Lung (tissue), 13 donors: Measurements from ENCODE around the gene GAA. TPM values are rescaled to one million over a fixed set of nuclear protein-coding genes. Genes with fewer than 3 reads are reported as not detected.

Source experiments
- ATAC-seq: fragments of 200-7000 bp; cut with Tn5 transposase; one replicate; pipeline ENCODE4 v1.9.1; 2020; ENCODE audit warnings: moderate number of reproducible peaks; ENCODE audit not compliant: insufficient read depth, low FRiP score
- DNase-seq, 3 donors: peaks; one replicate each; pipeline ENCODE4 v3.0.0-alpha.2; 2013 to 2017
- H3K27ac ChIP-seq, 2 donors: one replicate each; pipeline ENCODE4 v1.5.1; 2013; ENCODE audit warnings: mild to moderate bottlenecking in 2 of 2, moderate library complexity in 2 of 2, control low read depth in 1 of 2, inconsistent platforms in 1 of 2, low read depth in 1 of 2, low read length in 1 of 2
- H3K27me3 ChIP-seq, 3 donors: one replicate each; pipeline ENCODE4 v1.5.1; 2013; ENCODE audit warnings: low read length in 2 of 3; ENCODE audit not compliant: control insufficient read depth in 3 of 3, insufficient read depth in 3 of 3
- H3K36me3 ChIP-seq, 4 donors: one replicate each; pipeline ENCODE4 v1.5.1; 2013; ENCODE audit warnings: low read length in 4 of 4, mild to moderate bottlenecking in 1 of 4, moderate library complexity in 1 of 4; ENCODE audit not compliant: control insufficient read depth in 4 of 4, insufficient read depth in 4 of 4
- H3K4me1 ChIP-seq, 5 donors: one replicate each; pipeline ENCODE4 v1.5.1; 2013; ENCODE audit warnings: low read length in 5 of 5, mild to moderate bottlenecking in 2 of 5, moderate library complexity in 1 of 5; ENCODE audit not compliant: control insufficient read depth in 5 of 5, insufficient read depth in 5 of 5
- H3K4me3 ChIP-seq: one replicate; pipeline ENCODE4 v1.5.1; 2013; ENCODE audit warnings: mild to moderate bottlenecking, control low read depth, moderate library complexity
- H3K9ac ChIP-seq, 2 donors: one replicate each; pipeline ENCODE4 v1.5.1; 2013; ENCODE audit warnings: low read length in 2 of 2, control low read depth in 1 of 2; ENCODE audit not compliant: insufficient read depth in 1 of 2
- H3K9me3 ChIP-seq, 4 donors: one replicate each; pipeline ENCODE4 v1.5.1; 2013; ENCODE audit warnings: low read length in 3 of 4, mild to moderate bottlenecking in 1 of 4, moderate library complexity in 1 of 4; ENCODE audit not compliant: control insufficient read depth in 4 of 4, insufficient read depth in 3 of 4
- CTCF ChIP-seq: IDR thresholded peaks from 2 replicates; pipeline ENCODE4 v1.5.1; 2012; ENCODE audit warnings: mild to moderate bottlenecking; ENCODE audit errors: control extremely low read depth, extremely low read depth
- WGBS, 2 donors: extraction: QIAGEN DNeasy Blood & Tissue Kit; methylation state at CpG; one replicate each; pipeline ENCODE4 v1.1.7; 2013; 5-methylcytosine and 5-hydroxymethylcytosine counted together
- polyA plus RNA-seq, 2 donors: library from polyadenylated mRNA; stranded (reverse); fragments of 200-250 nt; gene quantifications; one replicate each; pipeline ENCODE4 v1.2.1, GENCODE V29; 2013
- small RNA-seq: library from RNA; depleted of rRNA; stranded (forward); fragments of <200 nt; gene quantifications from one replicate; pipeline ENCODE3, GENCODE V24; 2014; ENCODE audit warnings: low replicate concordance
- total RNA-seq, 2 donors: library from RNA; depleted of rRNA in 1 of 2; stranded (reverse); fragments of >200 nt in 1 of 2; gene quantifications; one replicate each; pipeline ENCODE4 v1.2.1, GENCODE V29; 2014 to 2021
- donor health status: control.
- donor health status: control.
- donor health status: Bipolar disorder and iron deficiency.
- donor health status: healthy.
- donor health status: DM: yes; HTN: yes; CAD: no.

GAA gene
- total and polyA plus RNA-seq, 4 donors: 30.5 to 88.6 (median 68.0) TPM

GRCh38 chr17:80166446-80166845 is 65.1 kb downstream of the GAA start:
- TF ChIP-seq CTCF: no peak
- H3K27me3 ChIP-seq: no peaks in the 10 kb centered on the region
- no peak overlapping the region for H3K9ac ChIP-seq
- DNase-seq: peak; percentile 26 to 49 (median 30)
- no peaks in the 10 kb centered on the region for H3K36me3 ChIP-seq
- peaks cover 0 to 5% (median 0%) of the 10 kb centered on the region in 5 donors for H3K4me1 ChIP-seq
- peaks cover 0 to 3% (median 0%) of the 10 kb centered on the region in 4 donors for H3K9me3 ChIP-seq
- no peak for ATAC-seq
- H3K4me3 ChIP-seq: no peak overlapping the region
- 81 to 89% methylated on average over 6 of the region's 6 CpGs for WGBS, 2 donors
- no peak overlapping the region for H3K27ac ChIP-seq

GRCh38 chr17:80168371-80168770 is 67.0 kb downstream of the GAA start:
- Histone ChIP-seq H3K36me3 (no peaks in the 10 kb centered on the region), H3K4me3 (no peak overlapping the region), H3K9me3 (peaks cover 0 to 3% (median 0%) of the 10 kb centered on the region in 4 donors), H3K27ac (no peak overlapping the region), H3K4me1 (peaks cover 0 to 5% (median 0%) of the 10 kb centered on the region in 5 donors), H3K9ac (no peak overlapping the region), H3K27me3 (no peaks in the 10 kb centered on the region)
- DNase-seq (peak in 2 of 3 donors; percentile 44 to 54), ATAC-seq (no peak)
- WGBS, 2 donors: 69 to 91% methylated on average over 5 of the region's 5 CpGs
- TF ChIP-seq CTCF: no peak

GRCh38 chr17:80169107-80169506 is 67.7 kb downstream of the GAA start:
- TF ChIP-seq CTCF: no peak
- Histone ChIP-seq H3K9me3 (peaks cover 0 to 3% (median 0%) of the 10 kb centered on the region in 4 donors), H3K27ac (no peak overlapping the region), H3K4me1 (peaks cover 0 to 5% (median 0%) of the 10 kb centered on the region in 5 donors), H3K4me3 (no peak overlapping the region), H3K36me3 (no peaks in the 10 kb centered on the region), H3K9ac (no peak overlapping the region), H3K27me3 (no peaks in the 10 kb centered on the region)
- WGBS, 2 donors: 94 to 98% methylated on average over 5 of the region's 5 CpGs
- DNase-seq (no peak), ATAC-seq (no peak)

Small RNAs within 50 kb of the gene (small RNA-seq; reads per million reads assigned to genes)
- gene AC087741.2: not detected
- not detected for gene MIR1268B

Other genes with a start within 250 kb of the GAA start
- 10 to 100 TPM; 13.1 to 48.5 TPM for gene TBC1D16, start 65.7 kb upstream of the GAA start, total RNA-seq
- gene TBC1D16, start 65.7 kb upstream of the GAA start, polyA plus RNA-seq: 10 to 100 TPM in 1 of 2 donors, 1 to 10 TPM in 1; 7.3 to 19.8 TPM
- 10 to 100 TPM in 1 of 2 donors, 1 to 10 TPM in 1; 8.0 to 34.5 TPM for gene CCDC40, start 64.9 kb upstream of the GAA start, total RNA-seq
- gene CCDC40, start 64.9 kb upstream of the GAA start, polyA plus RNA-seq: 1 to 10 TPM; 6.0 to 6.5 TPM
- gene EIF4A3, start 45.5 kb downstream of the GAA start, total RNA-seq: 10 to 100 TPM; 57.7 to 67.1 TPM
- gene EIF4A3, start 45.5 kb downstream of the GAA start, polyA plus RNA-seq: 100 to 1,000 TPM in 1 of 2 donors, 10 to 100 TPM in 1; 37.4 to 112 TPM
- gene CARD14, start 68.4 kb downstream of the GAA start, total RNA-seq: 1 to 10 TPM; 1.5 to 1.8 TPM
- gene CARD14, start 68.4 kb downstream of the GAA start, polyA plus RNA-seq: under 1 TPM; 0.50 to 0.93 TPM
- 10 to 100 TPM; 27.5 to 75.1 TPM for gene SGSH, start 118.8 kb downstream of the GAA start, total RNA-seq
- 10 to 100 TPM; 42.5 to 65.7 TPM for gene SGSH, start 118.8 kb downstream of the GAA start, polyA plus RNA-seq
- 10 to 100 TPM; 27.8 to 34.2 TPM for gene SLC26A11, start 118.8 kb downstream of the GAA start, total RNA-seq
- gene SLC26A11, start 118.8 kb downstream of the GAA start, polyA plus RNA-seq: 10 to 100 TPM; 25.0 to 37.0 TPM
- 100 to 1,000 TPM; 135 to 198 TPM for gene RNF213, start 159.3 kb downstream of the GAA start, total RNA-seq
- 10 to 100 TPM; 67.0 to 76.7 TPM for gene RNF213, start 159.3 kb downstream of the GAA start, polyA plus RNA-seq